H9 (cell line): ENCODE data around the gene SLC35B3. TPM values are rescaled to one million over a fixed set of nuclear protein-coding genes. Genes with fewer than 3 reads are reported as not detected.

ENCODE experiments used
- DNase-seq: peaks from one replicate; pipeline ENCODE4 v3.0.0-alpha.2; 2017
- H2AFZ ChIP-seq: one replicate; pipeline ENCODE4 v1.6.1; 2013; ENCODE audit warnings: mild to moderate bottlenecking, low read length, control low read depth, moderate library complexity
- H2AK5ac ChIP-seq: 2 replicates; pipeline ENCODE4 v1.6.1; 2013; ENCODE audit warnings: low read length, control low read depth, mixed read lengths; ENCODE audit not compliant: insufficient read length
- H2BK120ac ChIP-seq: one replicate; pipeline ENCODE4 v1.6.1; 2013; ENCODE audit warnings: low read depth, mild to moderate bottlenecking, low read length, control low read depth, inconsistent platforms; ENCODE audit not compliant: poor library complexity, severe bottlenecking
- H2BK12ac ChIP-seq: 2 replicates; pipeline ENCODE4 v1.6.1; 2013; ENCODE audit warnings: low read length, control low read depth, mixed read lengths, low read depth; ENCODE audit not compliant: insufficient read length
- H2BK15ac ChIP-seq: 2 replicates; pipeline ENCODE4 v1.6.1; 2013; ENCODE audit warnings: low read depth, low read length, control low read depth
- H2BK20ac ChIP-seq: one replicate; pipeline ENCODE4 v1.6.1; 2013; ENCODE audit warnings: low read depth, mild to moderate bottlenecking, low read length, control low read depth, inconsistent platforms; ENCODE audit not compliant: poor library complexity, severe bottlenecking
- H2BK5ac ChIP-seq: 2 replicates; pipeline ENCODE4 v1.6.1; 2013; ENCODE audit warnings: low read length, control low read depth, mixed read lengths; ENCODE audit not compliant: insufficient read length
- H3K14ac ChIP-seq: 2 replicates; pipeline ENCODE4 v1.6.1; 2013; ENCODE audit warnings: low read length, control low read depth; ENCODE audit not compliant: insufficient read depth
- H3K18ac ChIP-seq: 2 replicates; pipeline ENCODE4 v1.6.1; 2013; ENCODE audit warnings: low read depth, mild to moderate bottlenecking, mixed read lengths, low read length, control low read depth; ENCODE audit not compliant: insufficient read length
- H3K23ac ChIP-seq: 2 replicates; pipeline ENCODE4 v1.6.1; 2013; ENCODE audit warnings: low read length, control low read depth, mixed read lengths, low read depth; ENCODE audit not compliant: insufficient read length
- H3K23me2 ChIP-seq: 2 replicates; pipeline ENCODE4 v1.6.1; 2013; ENCODE audit warnings: low read depth, mild to moderate bottlenecking, mixed read lengths, low read length, control low read depth; ENCODE audit not compliant: insufficient read length, poor library complexity, severe bottlenecking
- H3K27ac ChIP-seq: 2 replicates; pipeline ENCODE4 v1.5.1; 2013; ENCODE audit warnings: low read length, control low read depth, mixed read lengths, low read depth; ENCODE audit not compliant: insufficient read length
- H3K27me3 ChIP-seq: 2 replicates; pipeline ENCODE4 v1.6.1; 2013; ENCODE audit warnings: low read length, control low read depth, inconsistent platforms; ENCODE audit not compliant: insufficient read depth
- H3K4ac ChIP-seq: 2 replicates; pipeline ENCODE4 v1.6.1; 2013; ENCODE audit warnings: low read depth, mild to moderate bottlenecking, control low read depth, inconsistent platforms, low read length, moderate library complexity
- H3K4me1 ChIP-seq: 2 replicates; pipeline ENCODE4 v1.6.1; 2013; ENCODE audit warnings: low read length, control low read depth, inconsistent platforms; ENCODE audit not compliant: insufficient read depth
- H3K4me2 ChIP-seq: 2 replicates; pipeline ENCODE4 v1.6.1; 2013; ENCODE audit warnings: low read length, control low read depth, mixed read lengths; ENCODE audit not compliant: insufficient read length, insufficient read depth
- H3K56ac ChIP-seq: 2 replicates; pipeline ENCODE4 v1.6.1; 2013; ENCODE audit warnings: low read depth, mild to moderate bottlenecking, mixed read lengths, low read length, control low read depth; ENCODE audit not compliant: insufficient read length
- H3K79me1 ChIP-seq: 2 replicates; pipeline ENCODE4 v1.6.1; 2013; ENCODE audit warnings: low read depth, mild to moderate bottlenecking, moderate library complexity, low read length, control low read depth, inconsistent platforms; ENCODE audit not compliant: insufficient read depth, poor library complexity, severe bottlenecking
- H3K79me2 ChIP-seq: 2 replicates; pipeline ENCODE4 v1.6.1; 2013; ENCODE audit warnings: low read length, control low read depth, inconsistent platforms; ENCODE audit not compliant: insufficient read depth
- H3K9ac ChIP-seq: 2 replicates; pipeline ENCODE4 v1.6.1; 2013; ENCODE audit warnings: low read length, control low read depth, mixed read lengths; ENCODE audit not compliant: insufficient read length; ENCODE audit errors: extremely low read depth
- H3K9me3 ChIP-seq: one replicate; pipeline ENCODE4 v1.6.1; 2013; ENCODE audit warnings: low read depth, low read length, inconsistent platforms; ENCODE audit not compliant: control insufficient read depth
- H3T11ph ChIP-seq: one replicate; pipeline ENCODE4 v1.6.1; 2013; ENCODE audit warnings: mild to moderate bottlenecking, low read length, control low read depth, inconsistent platforms
- H4K20me1 ChIP-seq: one replicate; pipeline ENCODE4 v1.6.1; 2013; ENCODE audit not compliant: control insufficient read depth, insufficient read length, insufficient read depth
- H4K5ac ChIP-seq: 2 replicates; pipeline ENCODE4 v1.6.1; 2013; ENCODE audit warnings: low read depth, mild to moderate bottlenecking, mixed read lengths, low read length, control low read depth; ENCODE audit not compliant: insufficient read length
- H4K8ac ChIP-seq: replicated peaks from 2 replicates; pipeline ENCODE4 v1.6.1; 2013; ENCODE audit warnings: low read length, control low read depth, mixed read lengths, low read depth; ENCODE audit not compliant: insufficient read length
- H4K91ac ChIP-seq: 2 replicates; pipeline ENCODE4 v1.6.1; 2013; ENCODE audit warnings: low read depth, mild to moderate bottlenecking, moderate library complexity, mixed read lengths, low read length, control low read depth; ENCODE audit not compliant: insufficient read length
- H3K27ac Mint-ChIP-seq, 3 experiments: 2 replicates in 2 of 3; 3 replicates in 1 of 3; pipeline ENCODE4 v1.8.0; 2020 to 2021; ENCODE audit warnings: mixed read lengths in 3 of 3, mild to moderate bottlenecking in 1 of 3, moderate library complexity in 1 of 3
- H3K27me3 Mint-ChIP-seq: 2 replicates; pipeline ENCODE4 v1.8.0; 2021; ENCODE audit warnings: low read depth, mild to moderate bottlenecking, moderate library complexity, mixed read lengths
- H3K36me3 Mint-ChIP-seq, 3 experiments: 2 replicates in 2 of 3; 3 replicates in 1 of 3; pipeline ENCODE4 v1.8.0; 2020 to 2021; ENCODE audit warnings: low read depth in 3 of 3, mixed read lengths in 3 of 3; ENCODE audit not compliant: insufficient read depth in 1 of 3
- H3K4me1 Mint-ChIP-seq, 2 experiments: 2 replicates each; pipeline ENCODE4 v1.8.0; 2020; ENCODE audit warnings: mixed read lengths in 2 of 2
- H3K4me3 Mint-ChIP-seq, 2 experiments: 2 replicates in 1 of 2; 3 replicates in 1 of 2; pipeline ENCODE4 v1.8.0; 2020 to 2021; ENCODE audit warnings: mild to moderate bottlenecking in 2 of 2, mixed read lengths in 2 of 2, moderate library complexity in 1 of 2
- H3K9me3 Mint-ChIP-seq, 2 experiments: 2 replicates in 1 of 2; 3 replicates in 1 of 2; pipeline ENCODE4 v1.8.0; 2020; ENCODE audit warnings: mild to moderate bottlenecking in 2 of 2, mixed read lengths in 2 of 2, moderate library complexity in 1 of 2
- CTCF ChIP-seq: fragments of 200-600 bp; sonication (generic); conservative IDR thresholded peaks from 3 replicates; pipeline ENCODE4 v1.8.0; 2021; ENCODE audit warnings: antibody characterized with exemption, mild to moderate bottlenecking
- WGBS: extraction: QIAGEN DNeasy Blood & Tissue Kit; methylation state at CpG from one replicate; pipeline ENCODE4 v1.1.7; 2013; ENCODE audit warnings: missing lambda C conversion rate, low lambda C conversion rate, mixed read lengths; ENCODE audit not compliant: insufficient read length; ENCODE audit errors: extremely low coverage; 5-methylcytosine and 5-hydroxymethylcytosine counted together
- total RNA-seq: library from RNA; stranded (reverse); gene quantifications from 2 replicates; pipeline ENCODE4 v1.2.1, GENCODE V29; 2021

The SLC35B3 gene
- total RNA-seq, 1 experiment from 2014 or later = 8.4 TPM

DNA sequence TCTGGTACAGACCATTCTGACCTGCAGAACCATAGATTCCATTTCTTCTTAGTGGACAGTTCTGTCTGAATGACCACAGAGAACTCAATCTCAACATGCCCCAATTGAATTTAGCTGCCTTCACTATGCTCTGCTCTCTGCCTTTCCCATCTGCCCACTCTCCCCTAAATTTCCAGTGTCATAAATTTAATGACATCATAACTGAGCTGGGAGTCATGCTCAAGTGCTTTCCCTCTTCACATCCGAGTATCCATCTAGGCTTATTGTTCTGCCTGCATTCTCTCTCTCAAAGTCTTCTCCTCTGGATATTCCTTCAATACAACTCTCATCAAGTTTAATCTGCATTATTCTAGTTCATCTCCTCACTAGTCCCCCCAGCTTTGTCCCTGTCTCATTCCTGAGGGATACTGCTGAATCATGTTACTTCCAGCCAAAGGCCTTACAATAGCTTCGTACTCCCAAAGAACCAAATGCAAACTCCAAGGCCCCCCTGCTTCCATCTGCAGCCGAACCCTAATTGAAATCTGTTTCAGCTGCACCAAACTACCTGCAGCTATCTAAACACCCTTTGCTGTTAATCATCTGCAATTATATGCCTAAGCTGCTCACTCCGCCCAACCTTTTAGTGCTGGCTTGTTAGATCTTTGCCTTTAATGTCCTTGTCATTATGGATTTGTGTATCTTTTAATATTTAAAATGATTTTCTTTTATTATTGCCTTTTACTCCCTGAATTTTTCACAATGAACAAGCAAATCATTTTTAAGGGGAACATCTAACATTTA is 46.1 kb downstream of the SLC35B3 start:
- Histone ChIP-seq H4K8ac (no peak overlapping the region), H2BK12ac (no peak overlapping the region), H3K14ac (no peak overlapping the region), H3K18ac (no peak overlapping the region), H3K56ac (no peak overlapping the region), H3K79me2 (no peaks in the 10 kb centered on the region), H3T11ph (no peak overlapping the region), H3K27ac (no peak overlapping the region), H3K79me1 (no peaks in the 10 kb centered on the region), H4K20me1 (no peaks in the 10 kb centered on the region), H2BK15ac (no peak overlapping the region), H2BK120ac (no peak overlapping the region), H3K27me3 (no peaks in the 10 kb centered on the region), H3K4ac (no peak overlapping the region), H4K91ac (no peak overlapping the region), H3K23me2 (no peaks in the 10 kb centered on the region), H3K9ac (no peak overlapping the region), H4K5ac (no peak overlapping the region), H3K4me2 (no peak overlapping the region), H2BK20ac (no peak overlapping the region), H3K23ac (no peak overlapping the region), H2AFZ (no peak overlapping the region), H3K9me3 (no peaks in the 10 kb centered on the region), H2BK5ac (no peak overlapping the region), H3K4me1 (no peaks in the 10 kb centered on the region; the same call in 1 of the 2 replicates), H2AK5ac (no peak overlapping the region)
- Mint-ChIP-seq H3K36me3 (peaks cover 0 to 6% (median 0%) of the 10 kb centered on the region in 3 experiments; a peak in 3 of 7 replicates), H3K4me3 (no peak overlapping the region), H3K27me3 (no peaks in the 10 kb centered on the region), H3K27ac (no peak overlapping the region), H3K4me1 (peaks cover 7 to 11% of the 10 kb centered on the region in 2 experiments), H3K9me3 (peaks cover 2 to 3% of the 10 kb centered on the region in 2 experiments; a peak in 2 of 5 replicates)
- no peak for DNase-seq
- WGBS = no CpG with 5 or more reads among the region's 4 CpGs
- TF ChIP-seq CTCF = no peak
